NCI-H774 (cell line): Measurements from ENCODE around the gene ACOX2.
"Not testable (repeated sequence)": the region's sequence is repeated elsewhere in the genome, so short reads cannot be mapped to it uniquely, and the experiment has no call there.

Experiments used
- DNase-seq: peaks from one replicate; lab custom pipeline; 2025; lab: John Stamatoyannopoulos, UW

The ACOX2 gene

DNA sequence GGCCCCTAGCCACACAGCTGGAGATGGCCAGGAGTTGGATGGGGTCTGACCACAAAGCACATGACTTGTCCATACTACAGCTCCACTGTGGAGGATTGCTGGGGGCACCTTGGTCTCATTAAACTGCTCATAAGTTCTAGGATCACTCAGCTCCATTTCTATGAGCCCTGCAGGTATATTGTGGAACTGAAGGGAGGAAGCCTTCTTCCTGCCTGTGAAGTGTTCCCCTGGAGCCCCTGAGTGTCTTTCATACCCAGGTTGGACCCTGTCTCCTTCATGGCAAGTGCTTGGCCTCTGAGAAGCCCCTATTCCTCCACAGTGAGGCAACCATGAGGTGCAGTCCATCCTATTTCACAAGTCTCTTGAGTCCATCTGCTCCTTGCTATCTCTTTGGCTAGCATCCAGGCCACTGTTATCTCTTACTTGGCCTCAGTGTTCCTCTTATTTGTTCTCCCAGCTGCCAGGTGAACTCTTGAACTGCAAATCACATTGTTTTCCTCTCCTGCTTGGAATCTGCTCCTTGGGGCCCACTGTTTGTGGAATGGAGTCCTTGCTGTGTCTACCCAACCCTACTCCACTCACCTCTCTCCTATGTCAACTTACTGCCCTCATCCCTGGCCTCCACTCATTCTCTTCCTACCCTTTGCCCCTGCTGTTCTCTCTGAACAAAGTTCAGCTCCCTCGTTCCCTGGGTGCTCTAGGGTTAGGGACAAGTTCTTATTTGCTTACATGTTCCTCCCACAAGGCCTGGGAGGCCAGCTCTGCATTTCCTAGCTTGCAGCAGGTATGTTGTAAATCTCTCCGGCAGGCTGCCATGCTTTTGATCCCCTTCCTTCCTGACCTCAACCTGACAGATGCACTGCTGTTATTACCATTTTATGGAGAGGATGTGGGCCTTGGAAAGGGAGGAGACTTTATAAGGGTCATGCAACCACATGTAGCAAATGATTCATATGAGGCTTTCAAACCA lies 1.2 kb downstream of the ACOX2 start:
- DNase-seq, result no peak

DNA sequence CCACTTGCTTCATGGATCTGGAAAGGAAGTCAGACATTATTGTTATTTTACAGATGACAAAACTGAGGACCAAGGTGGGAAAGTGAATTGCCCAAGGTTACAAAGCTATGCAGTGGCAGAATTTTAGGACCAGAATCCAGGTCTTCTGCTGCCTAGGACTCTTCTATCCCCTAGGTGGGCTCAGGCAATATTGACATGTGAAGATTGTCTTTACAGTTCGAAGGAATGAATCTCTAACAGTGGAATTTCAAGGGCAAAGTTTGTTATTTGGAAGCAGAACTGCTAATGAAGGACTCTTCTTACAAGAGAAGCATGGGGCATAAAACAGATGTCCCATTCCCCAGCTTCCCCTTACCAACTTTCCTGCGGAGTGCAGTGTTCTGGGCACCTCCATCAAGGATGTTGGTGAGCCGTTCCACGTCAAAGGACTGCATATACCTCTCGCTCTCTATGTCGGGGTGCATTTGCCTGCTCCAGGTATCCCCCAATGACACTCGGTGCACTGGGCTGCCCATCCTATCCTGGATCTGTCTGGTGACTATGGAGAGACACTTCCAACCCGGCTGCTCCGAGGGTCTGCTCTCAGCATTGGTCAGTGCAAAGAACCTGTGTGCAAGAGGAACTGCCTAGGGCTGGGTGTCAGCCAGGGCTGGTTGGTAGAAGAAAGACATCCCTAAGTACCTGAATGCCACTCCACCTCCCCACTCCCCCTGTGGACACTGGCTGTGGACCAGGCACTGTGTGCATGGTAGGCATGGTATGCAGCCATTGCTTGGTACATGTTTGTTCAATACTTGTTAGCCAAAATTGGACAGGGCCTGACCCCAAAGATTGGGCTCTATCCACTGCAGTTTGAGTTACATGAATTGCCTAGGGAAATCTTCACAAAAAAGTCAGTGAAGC lies 2.1 kb downstream of the ACOX2 start:
- no peak for DNase-seq

DNA sequence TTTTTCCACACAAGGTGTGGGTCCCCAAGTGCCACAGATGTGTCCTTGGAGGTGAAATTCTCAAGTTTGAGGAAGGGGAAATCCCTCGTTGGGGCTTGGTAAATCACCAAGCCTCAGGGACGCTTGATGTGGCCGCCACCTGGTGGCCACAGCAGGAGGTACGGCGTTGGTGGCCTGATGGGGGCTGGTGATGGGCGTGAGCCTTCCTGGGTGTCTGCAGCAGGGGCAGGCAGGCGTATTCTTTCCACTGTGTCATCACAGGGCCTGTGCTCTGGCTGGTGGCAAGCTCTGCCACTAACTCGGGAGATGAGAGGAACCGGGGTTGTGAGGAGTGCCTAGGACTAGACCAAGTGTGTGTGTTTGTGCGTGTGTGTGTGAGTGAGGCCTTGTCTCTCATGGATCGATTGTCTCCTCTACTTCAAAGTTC lies 4.2 kb downstream of the ACOX2 start:
- DNase-seq, result peak; percentile 14

DNA sequence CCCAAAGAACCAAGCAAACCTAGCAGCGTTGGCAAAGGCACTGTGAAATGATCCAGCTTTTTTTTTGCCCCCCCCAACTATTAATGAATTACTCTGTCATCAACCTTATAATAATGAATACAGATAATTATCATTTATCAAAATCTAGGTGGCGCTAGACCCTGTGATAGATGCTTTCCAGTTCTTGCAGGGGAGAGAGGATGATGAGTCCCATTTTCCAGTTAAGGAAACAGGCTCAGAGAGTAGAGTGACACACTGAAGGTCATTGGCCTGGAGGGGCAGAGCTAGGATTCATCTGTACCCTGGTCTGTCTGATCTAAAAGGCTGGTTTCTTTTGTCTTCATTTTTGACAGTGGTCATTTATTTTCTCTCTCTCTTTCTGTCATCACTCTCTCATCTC lies 5.0 kb downstream of the ACOX2 start:
- DNase-seq, result no peak

DNA sequence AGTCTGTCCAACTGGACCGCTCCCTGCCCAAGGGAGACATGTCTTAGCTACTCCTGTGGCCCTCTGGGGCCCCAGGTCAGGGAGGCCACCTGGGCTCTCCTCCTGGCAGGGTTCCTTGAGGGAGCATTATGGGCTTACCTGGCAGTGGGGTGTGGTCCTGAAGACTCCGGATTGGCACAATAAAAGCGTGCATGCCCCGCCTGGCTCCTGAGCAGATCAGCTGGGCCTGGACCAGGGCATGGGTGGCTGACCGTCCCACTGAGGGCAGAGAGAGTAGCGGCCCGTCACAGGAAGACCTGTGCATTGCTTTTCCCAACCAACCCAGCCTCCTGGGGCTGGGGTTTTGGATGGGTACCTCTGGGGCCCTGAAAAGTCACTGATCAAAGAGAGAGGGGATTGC lies 5.4 kb downstream of the ACOX2 start:
- no peak for DNase-seq

DNA sequence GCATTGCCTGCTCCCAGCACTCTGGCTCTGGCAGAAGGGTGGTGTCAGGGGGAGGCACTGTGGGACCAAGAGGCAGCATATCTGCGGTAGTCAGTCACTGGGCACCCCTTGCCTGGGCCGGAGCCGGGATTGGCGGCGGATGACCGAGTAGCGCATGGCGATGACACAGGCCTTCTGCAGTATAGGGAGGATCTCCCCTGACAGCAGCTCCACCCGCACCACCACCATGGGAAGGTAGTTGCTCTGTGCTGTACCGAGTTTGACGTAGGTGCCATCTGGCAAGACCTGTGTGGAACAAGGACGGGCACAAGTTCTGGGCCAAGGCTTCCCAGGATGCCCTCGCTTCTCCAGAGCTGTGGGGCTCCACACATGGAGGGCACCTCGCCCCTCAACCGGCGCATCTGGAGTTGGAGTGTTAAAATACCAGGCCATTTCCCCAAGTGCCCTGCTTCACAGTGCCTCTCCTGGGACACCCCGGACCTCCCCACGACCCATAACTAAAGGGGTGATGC lies 6.6 kb downstream of the ACOX2 start:
- no peak for DNase-seq

DNA sequence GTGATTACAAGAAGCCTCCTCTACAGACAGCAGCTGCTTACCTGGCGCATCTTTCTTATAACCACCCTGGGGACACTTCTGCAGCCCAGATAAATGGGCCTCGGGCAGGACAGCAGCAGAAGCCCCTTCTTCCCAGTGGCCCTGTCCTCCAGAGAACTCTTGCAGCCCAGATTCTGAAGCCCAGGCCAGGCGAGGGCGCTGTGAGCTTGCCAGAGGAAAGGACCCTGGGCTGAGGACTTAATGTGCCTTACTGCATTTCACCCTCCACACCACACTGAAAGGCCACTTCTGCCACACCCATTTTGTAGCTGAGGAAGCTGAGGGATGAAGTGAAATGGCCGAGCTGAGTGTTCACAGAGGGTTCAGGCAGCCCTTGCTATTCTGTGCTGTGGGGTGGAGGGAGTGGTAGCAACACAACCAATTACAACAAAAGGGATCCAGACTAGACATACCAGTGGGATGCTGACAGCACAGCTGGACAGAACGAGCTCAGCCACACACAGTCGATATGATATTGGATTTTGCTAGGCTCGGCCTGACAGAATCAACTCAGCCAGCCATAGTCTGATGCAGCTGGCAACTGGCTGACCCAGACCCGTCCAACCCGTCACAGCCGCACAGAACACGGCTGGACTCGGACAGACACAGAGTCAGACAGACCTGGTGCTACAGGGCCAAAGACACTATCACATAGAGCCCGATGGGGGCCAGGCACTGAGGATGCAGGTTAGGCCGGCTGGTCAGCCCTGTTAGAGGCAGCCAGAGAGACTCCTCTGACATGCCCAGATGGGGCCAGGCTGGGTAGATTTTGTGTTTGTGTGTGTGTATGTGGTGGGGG lies 7.3 kb downstream of the ACOX2 start:
- no peak for DNase-seq

DNA sequence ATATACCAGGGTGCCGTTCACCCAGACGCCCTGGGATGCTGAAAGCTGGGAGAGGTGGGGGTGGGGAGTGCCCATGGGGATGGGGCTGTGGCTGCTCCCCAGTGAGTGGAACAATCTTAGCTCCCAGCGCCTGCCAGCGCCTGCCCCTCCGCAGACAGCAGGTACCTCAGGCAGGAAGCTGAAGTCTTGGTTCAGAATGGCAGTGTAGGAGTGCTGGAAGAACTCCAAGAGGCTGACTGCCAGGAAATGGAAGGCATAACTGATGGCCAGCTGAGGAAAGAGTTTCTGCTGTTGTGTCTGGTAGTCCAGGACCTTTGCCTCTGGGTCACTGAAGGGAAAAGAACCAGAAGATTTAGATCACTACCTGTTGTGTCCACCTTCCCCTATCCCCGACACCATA lies 8.4 kb downstream of the ACOX2 start:
- DNase-seq, result no peak

DNA sequence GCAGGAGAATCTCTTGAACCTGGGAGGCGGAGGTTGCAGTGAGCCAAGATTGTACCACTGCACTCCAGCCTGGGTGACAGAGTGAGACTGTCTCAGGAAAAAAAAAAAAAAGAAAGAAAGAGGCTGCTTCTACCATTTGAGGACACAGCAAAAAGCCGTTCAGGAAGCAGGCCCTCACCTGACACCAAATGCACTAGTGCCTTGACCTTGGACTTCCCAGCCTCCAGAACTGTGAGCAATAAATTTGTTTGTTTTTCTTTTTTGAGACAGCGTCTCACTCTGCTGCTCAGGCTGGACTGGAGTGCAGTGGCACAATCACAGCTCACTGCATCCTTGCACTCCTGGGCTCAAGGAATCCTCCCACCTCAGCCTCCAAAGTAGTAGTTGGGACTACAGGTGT lies 9.6 kb downstream of the ACOX2 start:
- DNase-seq, result not testable (repeated sequence)

DNA sequence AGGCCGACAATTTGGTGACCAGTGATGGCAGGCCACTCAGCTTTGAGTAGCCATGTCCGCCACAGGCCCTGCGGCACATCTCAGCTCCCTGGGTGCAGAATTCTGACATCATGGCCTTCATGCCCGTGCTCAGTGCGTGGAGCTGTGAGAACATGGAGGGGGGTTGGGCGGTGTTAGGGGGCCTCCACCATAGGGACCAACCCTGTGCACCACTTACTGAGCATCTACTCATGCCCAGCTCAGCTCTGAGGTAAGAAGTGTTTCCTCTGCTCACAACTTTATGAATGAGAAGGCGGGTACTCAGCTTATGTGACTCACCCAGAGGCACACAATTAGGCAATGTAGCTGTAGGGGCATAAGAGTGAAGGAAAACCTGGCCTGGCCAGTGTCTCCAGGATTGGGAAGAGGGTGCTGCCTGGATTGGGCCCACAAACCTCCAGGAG lies 10.5 kb downstream of the ACOX2 start:
- DNase-seq, result no peak

DNA sequence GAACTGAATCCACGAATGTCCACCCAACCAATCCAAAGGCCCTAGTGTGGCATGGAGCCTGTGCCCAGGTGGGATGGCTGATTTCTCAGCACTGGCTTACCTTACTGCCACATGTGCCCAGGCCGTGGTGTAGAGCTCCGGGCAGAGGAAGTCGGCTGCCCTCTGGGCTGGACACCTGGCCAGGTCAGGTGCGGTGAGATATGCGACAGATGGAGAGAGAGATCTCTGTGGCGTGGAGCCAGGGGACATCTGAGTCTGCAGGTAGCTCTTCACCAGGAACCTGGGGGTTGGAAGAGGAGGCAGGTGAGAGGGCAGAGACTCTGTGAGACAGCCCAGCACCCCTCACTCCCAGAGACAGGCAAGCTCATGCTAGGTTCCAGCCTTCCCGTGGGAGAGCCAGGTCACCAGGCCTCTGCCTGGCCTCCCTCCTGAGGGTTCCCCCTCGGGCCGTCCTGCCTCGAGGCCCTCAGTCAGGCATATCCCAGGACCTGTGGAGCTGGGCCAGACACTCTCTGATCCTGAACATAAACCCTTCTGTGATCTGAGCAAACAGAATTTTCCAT lies 12.6 kb downstream of the ACOX2 start:
- no peak for DNase-seq

DNA sequence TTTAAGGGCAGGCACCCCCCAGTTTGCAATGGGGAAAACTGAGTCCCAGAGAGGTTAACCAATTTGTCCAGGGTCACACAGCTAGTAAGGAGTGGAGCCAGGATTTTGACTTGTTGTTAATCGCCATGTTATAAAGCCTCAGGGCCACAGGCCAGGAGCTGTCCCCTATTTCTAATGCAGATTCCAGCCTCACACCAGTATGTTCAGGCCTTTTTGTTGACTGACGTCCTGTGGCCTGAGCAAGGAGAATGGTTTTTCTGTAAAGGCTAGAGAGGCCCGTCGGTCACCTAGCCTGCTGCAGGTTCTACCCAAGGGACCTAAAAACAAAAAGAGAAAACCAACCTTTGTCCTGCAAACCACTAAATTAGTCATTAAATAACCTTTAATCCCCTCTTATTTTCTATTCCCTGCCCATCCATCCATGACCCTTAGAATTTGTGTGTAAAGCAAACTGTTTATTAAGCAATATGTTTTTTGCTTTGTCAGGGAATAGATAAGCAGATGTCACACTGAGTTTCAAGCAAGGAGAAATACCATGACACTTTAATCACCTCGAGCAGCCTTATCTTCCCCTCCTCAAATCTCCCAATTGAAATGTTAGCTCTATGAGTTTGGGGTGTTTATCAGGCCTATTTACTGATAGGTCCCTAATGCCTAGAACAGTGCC lies 14.1 kb downstream of the ACOX2 start:
- DNase-seq, result no peak

DNA sequence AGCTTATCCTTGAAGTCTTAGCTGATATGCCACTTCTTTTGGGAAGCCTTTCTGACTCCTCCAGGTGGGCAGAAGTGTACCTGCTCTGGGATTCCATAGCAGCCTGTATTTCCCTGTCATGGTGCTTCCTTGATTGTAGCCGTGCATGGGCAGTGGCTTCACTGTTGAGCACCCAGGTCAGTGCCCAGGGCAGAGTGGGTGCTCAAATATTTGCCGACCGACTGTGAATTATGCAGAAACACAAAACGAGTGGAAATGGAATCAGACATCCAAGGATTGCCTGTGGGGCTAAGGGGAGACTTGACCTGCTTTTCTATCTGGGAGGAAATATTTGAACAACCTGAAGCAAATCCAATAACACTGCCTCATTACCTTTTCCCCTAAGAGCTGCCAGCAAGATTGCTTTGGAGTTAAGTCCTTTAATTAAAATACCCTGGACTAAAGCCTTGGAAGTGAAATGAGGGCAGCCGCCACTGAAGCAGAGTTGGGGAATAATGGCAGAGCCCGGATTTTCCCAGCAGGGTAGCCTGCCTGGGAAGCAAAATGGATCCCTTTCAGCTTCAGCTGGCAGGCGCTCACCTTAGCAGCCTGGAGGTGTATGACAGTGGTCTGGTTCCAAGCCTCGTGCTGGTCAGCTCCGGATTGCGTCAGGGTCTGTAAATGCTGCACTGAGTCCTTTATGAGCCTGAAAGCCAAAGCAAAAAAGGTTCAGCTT lies 14.9 kb downstream of the ACOX2 start:
- DNase-seq, result no peak

DNA sequence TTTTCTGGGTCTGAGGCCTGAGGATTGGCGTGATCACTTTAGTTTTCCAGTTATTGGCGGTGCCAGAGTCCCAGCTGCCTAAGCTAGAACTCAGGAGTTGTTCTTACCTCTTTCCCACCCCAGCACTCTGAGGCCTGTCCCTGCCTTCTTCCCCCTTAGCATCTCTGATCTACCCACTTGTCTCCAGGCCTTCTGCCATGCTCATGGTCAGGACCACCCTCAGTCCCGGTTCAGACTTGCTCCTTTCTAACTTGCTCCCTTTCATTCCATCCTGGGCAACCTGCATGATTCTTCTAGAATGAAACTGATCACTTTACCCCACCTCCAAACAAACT lies 15.7 kb downstream of the ACOX2 start:
- no peak for DNase-seq

DNA sequence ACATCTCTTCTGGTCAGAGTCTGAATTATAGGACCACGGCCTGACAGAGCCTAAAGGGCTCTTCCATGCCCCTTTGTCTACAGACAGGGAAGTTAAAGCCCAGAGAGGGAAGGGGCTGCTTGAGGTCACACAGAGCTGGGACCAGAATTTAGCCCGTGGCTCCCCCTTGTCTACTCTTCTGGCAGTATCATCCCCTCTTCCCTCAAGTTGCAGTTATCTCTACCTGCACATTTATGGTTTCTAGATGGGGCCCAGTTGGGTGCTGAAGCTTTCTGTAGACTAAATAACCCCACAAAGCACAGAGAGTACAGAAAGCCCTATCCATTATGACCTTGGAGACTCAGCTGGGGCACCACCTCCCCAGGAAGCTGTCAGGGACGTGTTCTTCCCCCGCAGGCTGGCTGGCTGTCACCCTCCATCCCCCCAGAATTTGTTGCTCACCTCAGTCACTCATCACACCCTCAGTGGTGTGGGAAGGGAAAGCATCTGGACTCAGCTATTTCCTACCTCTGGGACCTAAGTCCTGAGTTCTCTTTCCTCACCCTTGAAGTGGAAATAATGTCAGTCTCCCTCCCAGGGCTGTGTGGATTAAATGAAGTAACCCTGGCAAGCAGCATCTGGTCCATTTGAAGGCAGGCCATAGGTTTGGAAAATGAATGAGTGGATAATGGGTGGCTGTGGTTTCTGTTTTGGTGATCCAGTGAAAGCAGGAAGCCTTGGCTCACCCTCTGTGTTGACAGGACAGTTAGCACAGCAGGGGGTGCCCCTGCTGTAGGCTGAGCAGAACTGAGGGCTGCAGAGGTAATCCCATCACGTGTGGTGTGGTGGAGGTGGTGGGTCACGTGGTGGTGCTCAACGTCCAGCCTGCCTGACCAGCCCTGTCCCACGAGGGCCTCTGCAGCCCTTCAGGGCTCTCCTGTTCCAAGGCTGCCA lies 16.3 kb downstream of the ACOX2 start:
- peak; percentile 60 for DNase-seq

DNA sequence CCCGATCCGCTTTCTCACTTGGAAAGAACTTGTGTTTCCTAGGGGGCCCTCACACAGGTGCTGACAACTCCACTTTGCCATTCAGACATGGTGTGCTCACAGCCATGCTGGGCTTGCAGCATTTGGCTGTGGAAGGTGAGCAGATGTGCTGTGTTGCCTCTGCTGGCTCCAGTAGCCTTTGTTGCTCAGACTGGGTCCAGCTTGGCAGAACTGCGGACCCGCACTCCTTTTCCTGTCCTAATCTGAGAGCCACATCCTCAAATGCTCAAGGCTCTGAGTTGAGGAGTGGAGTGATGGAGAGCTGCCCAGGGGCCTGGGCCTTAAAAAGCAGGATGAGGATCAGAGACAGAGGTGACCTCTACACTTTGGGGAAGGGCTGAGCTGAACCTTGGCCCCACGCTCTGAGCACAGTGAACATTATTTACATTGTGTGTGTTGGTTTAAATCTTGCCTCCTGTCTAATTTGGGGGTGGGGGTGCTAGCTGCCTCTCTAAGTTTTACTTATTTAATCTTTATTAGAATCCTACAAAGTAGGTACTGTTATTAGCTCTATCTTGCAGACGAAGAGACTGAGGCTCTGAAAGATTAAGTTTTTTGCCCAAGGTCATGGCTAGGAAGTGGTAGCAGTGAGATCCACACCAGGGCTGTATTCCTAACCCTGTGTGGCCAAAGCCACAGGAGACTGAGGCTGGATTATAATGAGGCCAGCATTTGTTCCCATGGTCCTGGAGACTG lies 17.2 kb downstream of the ACOX2 start:
- DNase-seq, result no peak

DNA sequence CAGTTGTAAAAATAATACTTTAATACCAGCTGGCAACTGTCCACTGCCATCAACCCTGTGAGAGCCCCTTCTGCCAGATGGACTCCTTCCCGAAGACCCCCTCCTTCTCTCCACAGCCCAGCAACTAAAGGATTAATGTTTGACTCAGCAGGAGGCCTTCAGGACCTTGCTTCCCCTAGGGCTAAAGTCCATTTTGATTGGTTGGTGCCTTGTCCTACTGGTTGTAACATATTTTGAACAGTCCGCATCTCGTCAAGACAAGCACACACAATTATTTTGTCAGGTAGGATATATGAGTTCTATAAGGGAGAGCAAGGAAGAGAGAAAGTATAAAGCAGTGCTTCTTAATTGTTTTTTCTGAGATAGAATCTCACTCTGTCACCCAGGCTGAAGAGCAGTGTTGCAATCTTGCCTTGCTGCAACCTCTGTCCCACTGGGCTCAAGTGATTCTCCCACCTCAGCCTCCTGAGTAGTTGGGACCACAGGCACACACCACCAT lies 18.6 kb downstream of the ACOX2 start:
- DNase-seq, result no peak

DNA sequence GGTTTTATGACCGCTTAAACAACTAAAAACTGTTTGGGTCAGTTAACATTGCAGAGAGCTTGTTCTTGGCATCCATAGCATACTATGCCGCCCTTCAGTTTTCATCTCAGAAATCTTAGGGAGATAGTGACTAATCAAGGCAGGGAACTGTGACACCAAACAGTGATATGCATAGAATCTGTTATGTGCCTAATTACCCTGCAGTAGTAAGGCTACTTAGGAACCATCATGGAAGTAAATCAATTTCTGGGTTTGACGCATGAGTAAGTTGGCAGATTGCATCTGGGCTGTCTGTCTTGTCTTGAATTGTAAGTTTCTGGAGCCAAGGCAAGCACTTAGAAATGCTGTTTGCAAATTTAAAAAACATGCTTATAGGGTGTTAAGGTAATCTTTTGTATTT lies 22.6 kb downstream of the ACOX2 start:
- DNase-seq, result no peak
